Vagina (tissue), 2 donors: ENCODE measurements around the gene DACH1. TPM values are rescaled to one million over a fixed set of nuclear protein-coding genes. Genes with fewer than 3 reads are reported as not detected.

Experiments used
- DNase-seq, 2 donors: peaks; one replicate each; pipeline ENCODE4 v3.0.0-alpha.2; 2017; ENCODE audit errors: extremely low spot score in 2 of 2
- H3K27ac ChIP-seq: fragments of 200-600 bp; sonication (generic); one replicate; pipeline ENCODE4 v1.5.1; 2019
- H3K27me3 ChIP-seq: fragments of 200-600 bp; sonication (generic); one replicate; pipeline ENCODE4 v1.5.1; 2019
- H3K36me3 ChIP-seq, 2 donors: fragments of 200-600 bp; sonication (generic); one replicate each; pipeline ENCODE4 v1.5.1; 2017 to 2019
- H3K4me1 ChIP-seq: fragments of 200-600 bp; sonication (generic); one replicate; pipeline ENCODE4 v1.5.1; 2019
- H3K4me3 ChIP-seq, 2 donors: fragments of 200-600 bp; sonication (generic); 1 replicate in 1 of 2; 2 replicates in 1 of 2; pipeline ENCODE4 v1.5.1; 2016 to 2019
- H3K9me3 ChIP-seq: fragments of 200-600 bp; sonication (generic); one replicate; pipeline ENCODE4 v1.5.1; 2019
- POLR2A ChIP-seq, 2 donors: fragments of 450-650 bp; IDR thresholded peaks; one replicate each; pipeline ENCODE4 v1.6.1; 2017; ENCODE audit warnings: antibody characterized with exemption in 2 of 2, mild to moderate bottlenecking in 2 of 2, moderate library complexity in 2 of 2
- POLR2AphosphoS5 ChIP-seq, 2 donors: sonication (generic); formaldehyde crosslinking; IDR thresholded peaks; one replicate each; pipeline ENCODE4 v1.9.0; 2017; ENCODE audit warnings: antibody characterized with exemption in 2 of 2, mild to moderate bottlenecking in 2 of 2, low read depth in 1 of 2; ENCODE audit not compliant: insufficient read depth in 1 of 2
- intact Hi-C: fragments of 100-400 bp; cut with DNase I; formaldehyde crosslinking; loops from one replicate; pipeline ENCODE4 v1.15.1; 2023
- total RNA-seq: library from RNA; depleted of rRNA; stranded (reverse); fragments of >200 nt; gene quantifications from one replicate; pipeline ENCODE4 v1.2.3, GENCODE V29; 2016
- TF ChIP-seq, protein P1 (sequence below), 3 experiments: fragments of 450-650 bp in 2 of 3; fragments of 200-600 bp in 1 of 3; sonication (generic) in 1 of 3; IDR thresholded peaks; one replicate each; pipeline ENCODE4 v1.5.1; 2017 to 2019; ENCODE audit warnings: antibody characterized with exemption in 3 of 3, mild to moderate bottlenecking in 2 of 3, moderate library complexity in 2 of 3

DACH1 gene
- total RNA-seq, 1 donor from 2014 or later = 7.9 TPM

DNA sequence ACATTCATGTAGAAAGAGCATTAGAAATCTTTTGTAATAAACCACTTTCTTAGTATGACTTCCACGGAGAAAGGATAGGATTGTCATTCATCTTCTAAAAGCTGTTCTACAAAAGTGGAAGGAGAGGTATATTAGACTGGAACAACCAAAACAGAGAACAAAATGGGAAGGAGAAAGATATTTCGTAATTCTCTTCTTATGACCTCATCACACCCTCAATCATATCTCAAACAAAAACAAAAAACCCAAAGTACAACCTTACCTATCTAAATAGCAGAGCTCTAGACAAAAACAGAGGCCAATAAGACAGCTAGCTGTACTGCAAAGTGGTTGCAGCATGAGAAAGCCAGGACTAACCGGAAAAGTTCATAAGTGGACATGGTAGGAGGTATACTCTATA lies 46.3 kb downstream of the DACH1 start:
- Histone ChIP-seq H3K27ac (no peak overlapping the region), H3K9me3 (no peaks in the 10 kb centered on the region), H3K4me3 (no peak overlapping the region), H3K4me1 (no peaks in the 10 kb centered on the region), H3K27me3 (no peaks in the 10 kb centered on the region), H3K36me3 (no peaks in the 10 kb centered on the region)
- no peak for DNase-seq
- intact Hi-C loops = no loop called here
- no peak for TF ChIP-seq POLR2AphosphoS5 (IDR thresholded peaks at IDR 0.05; ENCODE audit: insufficient read depth in 1 of 2, low read depth in 1 of 2)
- no peak for TF ChIP-seq POLR2A (IDR thresholded peaks at IDR 0.05)
- TF ChIP-seq, protein P1, sequence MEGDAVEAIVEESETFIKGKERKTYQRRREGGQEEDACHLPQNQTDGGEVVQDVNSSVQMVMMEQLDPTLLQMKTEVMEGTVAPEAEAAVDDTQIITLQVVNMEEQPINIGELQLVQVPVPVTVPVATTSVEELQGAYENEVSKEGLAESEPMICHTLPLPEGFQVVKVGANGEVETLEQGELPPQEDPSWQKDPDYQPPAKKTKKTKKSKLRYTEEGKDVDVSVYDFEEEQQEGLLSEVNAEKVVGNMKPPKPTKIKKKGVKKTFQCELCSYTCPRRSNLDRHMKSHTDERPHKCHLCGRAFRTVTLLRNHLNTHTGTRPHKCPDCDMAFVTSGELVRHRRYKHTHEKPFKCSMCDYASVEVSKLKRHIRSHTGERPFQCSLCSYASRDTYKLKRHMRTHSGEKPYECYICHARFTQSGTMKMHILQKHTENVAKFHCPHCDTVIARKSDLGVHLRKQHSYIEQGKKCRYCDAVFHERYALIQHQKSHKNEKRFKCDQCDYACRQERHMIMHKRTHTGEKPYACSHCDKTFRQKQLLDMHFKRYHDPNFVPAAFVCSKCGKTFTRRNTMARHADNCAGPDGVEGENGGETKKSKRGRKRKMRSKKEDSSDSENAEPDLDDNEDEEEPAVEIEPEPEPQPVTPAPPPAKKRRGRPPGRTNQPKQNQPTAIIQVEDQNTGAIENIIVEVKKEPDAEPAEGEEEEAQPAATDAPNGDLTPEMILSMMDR (IDR thresholded peaks at IDR 0.05) = no peak

- DNase-seq = no peak
- no peak for TF ChIP-seq POLR2AphosphoS5 (IDR thresholded peaks at IDR 0.05; ENCODE audit: insufficient read depth in 1 of 2, low read depth in 1 of 2)
- TF ChIP-seq, protein P1 (IDR thresholded peaks at IDR 0.05) = no peak
- TF ChIP-seq POLR2A (IDR thresholded peaks at IDR 0.05) = no peak
- H3K4me1 ChIP-seq = no peaks in the 10 kb centered on the region
- no peak overlapping the region for H3K4me3 ChIP-seq
- no peaks in the 10 kb centered on the region for H3K27me3 ChIP-seq
- no peaks in the 10 kb centered on the region for H3K9me3 ChIP-seq
- H3K27ac ChIP-seq = no peak overlapping the region
- intact Hi-C loops = no loop called here
- H3K36me3 ChIP-seq = no peaks in the 10 kb centered on the region
Measured at GRCh38 chr13:71817335-71817734, 49.7 kb downstream of the DACH1 start.

DNA sequence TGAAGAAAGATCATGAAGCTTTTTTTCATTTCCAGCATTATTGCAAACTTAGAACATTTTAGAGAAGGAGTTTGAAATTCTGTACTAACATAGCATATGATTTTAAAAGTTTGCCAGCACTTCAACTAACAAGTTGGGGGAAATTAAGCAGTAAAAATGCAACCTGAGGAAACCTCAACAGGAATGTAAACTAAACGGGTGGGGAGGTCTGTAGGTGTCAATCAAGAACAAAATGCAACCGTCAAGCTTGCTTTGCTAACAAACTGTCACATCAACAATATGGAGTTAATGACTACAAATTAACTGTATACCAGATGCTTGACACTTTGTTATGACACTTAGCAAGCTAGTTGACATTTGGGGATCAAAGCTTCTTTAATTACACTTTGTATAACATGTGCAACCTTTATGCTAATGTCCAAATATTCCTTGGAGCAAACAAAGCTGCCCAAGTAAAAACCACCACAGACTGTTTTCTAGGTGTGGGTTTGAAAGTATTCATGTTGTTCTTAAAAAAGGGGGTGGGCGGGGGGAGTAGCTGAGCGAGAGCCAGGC lies 52.1 kb downstream of the DACH1 start:
- H3K4me1 ChIP-seq = no peaks in the 10 kb centered on the region
- H3K27me3 ChIP-seq = no peaks in the 10 kb centered on the region
- DNase-seq = no peak
- H3K9me3 ChIP-seq = no peaks in the 10 kb centered on the region
- H3K36me3 ChIP-seq = no peaks in the 10 kb centered on the region
- no peak for TF ChIP-seq POLR2AphosphoS5 (IDR thresholded peaks at IDR 0.05; ENCODE audit: insufficient read depth in 1 of 2, low read depth in 1 of 2)
- TF ChIP-seq, protein P1 (IDR thresholded peaks at IDR 0.05) = no peak
- no peak for TF ChIP-seq POLR2A (IDR thresholded peaks at IDR 0.05)
- intact Hi-C loops = no loop called here
- no peak overlapping the region for H3K4me3 ChIP-seq
- H3K27ac ChIP-seq = no peak overlapping the region

- DNase-seq = no peak
- Histone ChIP-seq H3K4me1 (no peaks in the 10 kb centered on the region), H3K4me3 (no peak overlapping the region), H3K36me3 (no peaks in the 10 kb centered on the region), H3K27me3 (no peaks in the 10 kb centered on the region), H3K27ac (no peak overlapping the region), H3K9me3 (no peaks in the 10 kb centered on the region)
- intact Hi-C loops = no loop called here
- TF ChIP-seq POLR2AphosphoS5 (IDR thresholded peaks at IDR 0.05; ENCODE audit: insufficient read depth in 1 of 2, low read depth in 1 of 2) (no peak), POLR2A (IDR thresholded peaks at IDR 0.05) (no peak)
- TF ChIP-seq, protein P1 (IDR thresholded peaks at IDR 0.05) = no peak
Measured at GRCh38 chr13:71813187-71813586, 53.8 kb downstream of the DACH1 start.

GRCh38 chr13:71811344-71811743 lies 55.7 kb downstream of the DACH1 start:
- no peaks in the 10 kb centered on the region for H3K27me3 ChIP-seq
- H3K36me3 ChIP-seq = no peaks in the 10 kb centered on the region
- H3K4me1 ChIP-seq = no peaks in the 10 kb centered on the region
- no peak overlapping the region for H3K4me3 ChIP-seq
- TF ChIP-seq POLR2AphosphoS5 (IDR thresholded peaks at IDR 0.05; ENCODE audit: insufficient read depth in 1 of 2, low read depth in 1 of 2) (no peak), POLR2A (IDR thresholded peaks at IDR 0.05) (no peak)
- TF ChIP-seq, protein P1 (IDR thresholded peaks at IDR 0.05) = no peak
- DNase-seq = no peak
- H3K9me3 ChIP-seq = no peaks in the 10 kb centered on the region
- H3K27ac ChIP-seq = no peak overlapping the region
- intact Hi-C loops = no loop called here
